GM23338 (cell line): ENCODE results near the gene PRPF6. TPM values are rescaled to one million over a fixed set of nuclear protein-coding genes. Genes with fewer than 3 reads are reported as not detected.
A peak's percentile ranks its signal among the peaks of the same experiment; 100 is the strongest.

Experiments
- ATAC-seq: fragments of 200-7000 bp; cut with Tn5 transposase; 3 replicates; pipeline ENCODE4 v1.9.1; 2020
- DNase-seq: peaks from one replicate; pipeline ENCODE4 v3.0.0-alpha.2; 2015; ENCODE audit warnings: low spot score
- H2AFZ ChIP-seq: fragments of 200-600 bp; sonication (generic); 2 replicates; pipeline ENCODE4 v1.8.0; 2016; ENCODE audit warnings: antibody characterized with exemption, mild to moderate bottlenecking, moderate library complexity
- H3F3A ChIP-seq: fragments of 200-600 bp; sonication (generic); replicated peaks from 2 replicates; pipeline ENCODE4 v1.8.0; 2017; ENCODE audit warnings: antibody characterized with exemption, mixed run types, low read depth
- H3K27ac ChIP-seq: fragments of 200-600 bp; sonication (generic); 2 replicates; pipeline ENCODE4 v1.6.1; 2016; ENCODE audit warnings: low read depth
- H3K27me3 ChIP-seq: fragments of 200-600 bp; sonication (generic); 2 replicates; pipeline ENCODE4 v1.8.0; 2016; ENCODE audit warnings: mild to moderate bottlenecking, mixed run types, moderate library complexity; ENCODE audit not compliant: insufficient read depth
- H3K36me3 ChIP-seq: fragments of 200-600 bp; sonication (generic); 2 replicates; pipeline ENCODE4 v1.8.0; 2016; ENCODE audit warnings: mild to moderate bottlenecking; ENCODE audit not compliant: insufficient read depth
- H3K4me1 ChIP-seq: fragments of 200-600 bp; sonication (generic); 2 replicates; pipeline ENCODE4 v1.8.0; 2016; ENCODE audit warnings: mild to moderate bottlenecking, moderate library complexity; ENCODE audit not compliant: insufficient read depth
- H3K4me2 ChIP-seq: fragments of 200-600 bp; sonication (generic); 2 replicates; pipeline ENCODE4 v1.7.1; 2017; ENCODE audit warnings: mixed run types
- H3K4me3 ChIP-seq: fragments of 200-600 bp; sonication (generic); 2 replicates; pipeline ENCODE4 v1.6.1; 2016; ENCODE audit warnings: mixed run types
- H3K79me2 ChIP-seq: fragments of 200-600 bp; sonication (generic); replicated peaks from 2 replicates; pipeline ENCODE4 v1.8.0; 2017; ENCODE audit warnings: mild to moderate bottlenecking; ENCODE audit not compliant: insufficient read depth
- H3K9me2 ChIP-seq: fragments of 200-600 bp; sonication (generic); 2 replicates; pipeline ENCODE4 v1.8.0; 2017; ENCODE audit not compliant: insufficient read depth
- H4K20me1 ChIP-seq: fragments of 200-600 bp; sonication (generic); replicated peaks from 2 replicates; pipeline ENCODE4 v1.8.0; 2017; ENCODE audit warnings: mild to moderate bottlenecking; ENCODE audit not compliant: insufficient read depth
- H3K27ac Mint-ChIP-seq: 2 replicates; pipeline ENCODE4 v1.8.0; 2020; ENCODE audit warnings: inconsistent platforms, mild to moderate bottlenecking, moderate library complexity, mixed read lengths
- H3K27me3 Mint-ChIP-seq: 3 replicates; pipeline ENCODE4 v1.8.0; 2022; ENCODE audit warnings: low read depth, mild to moderate bottlenecking, moderate library complexity, mixed read lengths, inconsistent platforms; ENCODE audit not compliant: insufficient read depth, poor library complexity
- H3K36me3 Mint-ChIP-seq: 3 replicates; pipeline ENCODE4 v1.8.0; 2021; ENCODE audit warnings: low read depth, mild to moderate bottlenecking, inconsistent platforms, moderate library complexity, mixed read lengths
- H3K4me1 Mint-ChIP-seq: 3 replicates; pipeline ENCODE4 v1.8.0; 2020; ENCODE audit warnings: mild to moderate bottlenecking, inconsistent platforms, mixed read lengths
- H3K4me3 Mint-ChIP-seq: 3 replicates; pipeline ENCODE4 v1.8.0; 2021; ENCODE audit warnings: moderate library complexity, mild to moderate bottlenecking, inconsistent platforms, mixed read lengths
- H3K9me3 Mint-ChIP-seq: 3 replicates; pipeline ENCODE4 v1.8.0; 2020; ENCODE audit warnings: moderate library complexity, mild to moderate bottlenecking, inconsistent platforms, mixed read lengths
- JUNB ChIP-seq: IDR thresholded peaks from one replicate; pipeline ENCODE4 v1.6.1; 2016; ENCODE audit warnings: antibody characterized with exemption; ENCODE audit not compliant: unreplicated experiment
- NANOG ChIP-seq: IDR thresholded peaks from 2 replicates; pipeline ENCODE4 v1.6.1; 2016; ENCODE audit warnings: antibody characterized with exemption, borderline replicate concordance
- POLR2AphosphoS5 ChIP-seq: IDR thresholded peaks from 2 replicates; pipeline ENCODE4 v1.6.1; 2016; ENCODE audit warnings: antibody characterized with exemption, low read depth
- ZNF331 ChIP-seq: fragments of 250-450 bp; sonication (Bioruptor Pico); IDR thresholded peaks from 2 replicates; pipeline ENCODE4 v1.5.0; 2020; ENCODE audit warnings: low read depth, mild to moderate bottlenecking, moderate library complexity
- polyA plus RNA-seq: library from polyadenylated mRNA; unstranded; fragments of >200 nt; fragmentation: Nextera tagmentation; extraction: Ambion mirVana; gene quantifications from 2 replicates; pipeline ENCODE4 v1.2.1, GENCODE V29; 2016
- total RNA-seq: library from RNA; depleted of rRNA; stranded (reverse); fragments of >200 nt; shearing (Covaris generic); gene quantifications from 2 replicates; pipeline ENCODE4 v1.2.3, GENCODE V29; 2014
- TF ChIP-seq, protein P1 (sequence below): fragments of 250-450 bp; sonication (Bioruptor Pico); IDR thresholded peaks from 2 replicates; pipeline ENCODE4 v1.5.0; 2020; ENCODE audit warnings: mild to moderate bottlenecking, moderate library complexity
- TF ChIP-seq, protein P2 (sequence below): IDR thresholded peaks from 2 replicates; pipeline ENCODE4 v1.6.1; 2016; ENCODE audit warnings: antibody characterized with exemption
- TF ChIP-seq, protein P3 (sequence below): IDR thresholded peaks from one replicate; pipeline ENCODE4 v1.6.1; 2018; ENCODE audit warnings: antibody characterized with exemption; ENCODE audit not compliant: unreplicated experiment
- TF ChIP-seq, protein P4 (sequence below), 2 experiments: fragments of 200-600 bp in 1 of 2; sonication (generic) in 1 of 2; conservative IDR thresholded peaks; 2 replicates each; pipeline versions ENCODE4 v1.5.1 to v1.6.1; 2016 to 2017; ENCODE audit warnings: antibody characterized with exemption in 2 of 2, low read depth in 2 of 2, mild to moderate bottlenecking in 2 of 2, moderate library complexity in 1 of 2

Gene PRPF6
- total and polyA plus RNA-seq, 2 experiments from 2014 or later, result 53.8 to 79.9 TPM

DNA sequence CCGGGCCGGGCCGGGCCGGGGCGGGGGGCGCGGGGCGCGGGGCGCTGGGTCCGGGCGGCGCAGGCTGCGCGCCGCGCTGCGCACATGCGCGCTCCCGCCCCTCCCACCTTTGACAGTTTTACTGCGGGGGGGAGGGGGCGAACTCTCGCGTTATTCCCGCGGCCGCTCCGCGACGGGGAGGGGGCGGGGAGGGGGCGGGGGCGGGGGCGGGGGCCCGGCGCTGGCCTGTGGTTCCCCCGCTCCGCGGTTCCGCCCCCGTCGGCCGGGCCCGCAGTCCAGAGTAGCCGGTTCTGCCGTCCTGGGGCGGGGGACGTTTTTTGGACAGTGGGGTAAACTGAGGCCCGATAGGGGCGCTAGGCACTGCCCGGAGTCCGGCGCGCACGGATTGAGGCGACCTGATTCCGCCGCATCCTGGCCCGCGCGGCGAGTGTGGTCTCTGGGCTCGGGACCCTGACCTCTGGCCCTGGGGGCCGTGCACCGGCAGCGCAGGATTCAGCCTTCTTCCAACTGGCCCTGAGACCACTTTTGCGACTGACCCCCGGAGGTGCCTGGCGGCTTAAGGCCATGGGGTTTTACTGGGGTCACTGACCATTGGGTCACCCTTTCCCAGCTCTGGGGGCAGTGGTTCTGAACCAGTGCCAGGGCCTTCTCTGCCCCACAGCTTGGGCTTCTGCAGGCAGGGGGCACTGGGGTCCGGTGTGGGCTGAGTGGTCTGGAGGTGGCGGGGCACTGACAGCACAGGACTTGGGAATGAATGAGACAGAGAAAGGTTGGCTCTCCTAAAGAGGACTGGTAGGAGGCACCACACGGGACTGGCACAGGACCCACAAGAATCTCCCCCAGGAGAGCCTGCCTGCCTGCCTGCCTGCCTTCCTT lies 10.9 kb upstream of the PRPF6 start, which contains the start of gene ZNF512B:
TSS of gene ZNF512B (minus strand) at position 93 of the 876 bp plus-strand sequence. CDS start 1,980 bp downstream, outside the sequence.
- peak within 1 kb of the TSS; percentile 84 for H3K4me3 Mint-ChIP-seq
- DNase-seq (peak; percentile 87), ATAC-seq (peak; percentile 25)
- peaks cover 19% of the 10 kb centered on the region for H3K27me3 Mint-ChIP-seq
- Histone ChIP-seq H3K79me2 (peaks cover 9% of the 10 kb centered on the region), H3K4me3 (peak within 1 kb of the TSS; percentile 78), H4K20me1 (no peaks in the 10 kb centered on the region), H3K9me2 (no peaks in the 10 kb centered on the region), H3K27me3 (peaks cover 7% of the 10 kb centered on the region; the same call in 1 of the 2 replicates), H3F3A (peaks cover 12% of the 10 kb centered on the region; the same call in 1 of the 2 replicates), H3K4me1 (peaks cover 8% of the 10 kb centered on the region), H3K36me3 (no peaks in the 10 kb centered on the region), H2AFZ (peak within 1 kb of the TSS; percentile 76; the same call in 1 of the 2 replicates), H3K27ac (no peak within 1 kb of the TSS), H3K4me2 (peak within 1 kb of the TSS; percentile 90)
- TF ChIP-seq JUNB, result no peak
- TF ChIP-seq NANOG, result no peak
- TF ChIP-seq, protein P1, sequence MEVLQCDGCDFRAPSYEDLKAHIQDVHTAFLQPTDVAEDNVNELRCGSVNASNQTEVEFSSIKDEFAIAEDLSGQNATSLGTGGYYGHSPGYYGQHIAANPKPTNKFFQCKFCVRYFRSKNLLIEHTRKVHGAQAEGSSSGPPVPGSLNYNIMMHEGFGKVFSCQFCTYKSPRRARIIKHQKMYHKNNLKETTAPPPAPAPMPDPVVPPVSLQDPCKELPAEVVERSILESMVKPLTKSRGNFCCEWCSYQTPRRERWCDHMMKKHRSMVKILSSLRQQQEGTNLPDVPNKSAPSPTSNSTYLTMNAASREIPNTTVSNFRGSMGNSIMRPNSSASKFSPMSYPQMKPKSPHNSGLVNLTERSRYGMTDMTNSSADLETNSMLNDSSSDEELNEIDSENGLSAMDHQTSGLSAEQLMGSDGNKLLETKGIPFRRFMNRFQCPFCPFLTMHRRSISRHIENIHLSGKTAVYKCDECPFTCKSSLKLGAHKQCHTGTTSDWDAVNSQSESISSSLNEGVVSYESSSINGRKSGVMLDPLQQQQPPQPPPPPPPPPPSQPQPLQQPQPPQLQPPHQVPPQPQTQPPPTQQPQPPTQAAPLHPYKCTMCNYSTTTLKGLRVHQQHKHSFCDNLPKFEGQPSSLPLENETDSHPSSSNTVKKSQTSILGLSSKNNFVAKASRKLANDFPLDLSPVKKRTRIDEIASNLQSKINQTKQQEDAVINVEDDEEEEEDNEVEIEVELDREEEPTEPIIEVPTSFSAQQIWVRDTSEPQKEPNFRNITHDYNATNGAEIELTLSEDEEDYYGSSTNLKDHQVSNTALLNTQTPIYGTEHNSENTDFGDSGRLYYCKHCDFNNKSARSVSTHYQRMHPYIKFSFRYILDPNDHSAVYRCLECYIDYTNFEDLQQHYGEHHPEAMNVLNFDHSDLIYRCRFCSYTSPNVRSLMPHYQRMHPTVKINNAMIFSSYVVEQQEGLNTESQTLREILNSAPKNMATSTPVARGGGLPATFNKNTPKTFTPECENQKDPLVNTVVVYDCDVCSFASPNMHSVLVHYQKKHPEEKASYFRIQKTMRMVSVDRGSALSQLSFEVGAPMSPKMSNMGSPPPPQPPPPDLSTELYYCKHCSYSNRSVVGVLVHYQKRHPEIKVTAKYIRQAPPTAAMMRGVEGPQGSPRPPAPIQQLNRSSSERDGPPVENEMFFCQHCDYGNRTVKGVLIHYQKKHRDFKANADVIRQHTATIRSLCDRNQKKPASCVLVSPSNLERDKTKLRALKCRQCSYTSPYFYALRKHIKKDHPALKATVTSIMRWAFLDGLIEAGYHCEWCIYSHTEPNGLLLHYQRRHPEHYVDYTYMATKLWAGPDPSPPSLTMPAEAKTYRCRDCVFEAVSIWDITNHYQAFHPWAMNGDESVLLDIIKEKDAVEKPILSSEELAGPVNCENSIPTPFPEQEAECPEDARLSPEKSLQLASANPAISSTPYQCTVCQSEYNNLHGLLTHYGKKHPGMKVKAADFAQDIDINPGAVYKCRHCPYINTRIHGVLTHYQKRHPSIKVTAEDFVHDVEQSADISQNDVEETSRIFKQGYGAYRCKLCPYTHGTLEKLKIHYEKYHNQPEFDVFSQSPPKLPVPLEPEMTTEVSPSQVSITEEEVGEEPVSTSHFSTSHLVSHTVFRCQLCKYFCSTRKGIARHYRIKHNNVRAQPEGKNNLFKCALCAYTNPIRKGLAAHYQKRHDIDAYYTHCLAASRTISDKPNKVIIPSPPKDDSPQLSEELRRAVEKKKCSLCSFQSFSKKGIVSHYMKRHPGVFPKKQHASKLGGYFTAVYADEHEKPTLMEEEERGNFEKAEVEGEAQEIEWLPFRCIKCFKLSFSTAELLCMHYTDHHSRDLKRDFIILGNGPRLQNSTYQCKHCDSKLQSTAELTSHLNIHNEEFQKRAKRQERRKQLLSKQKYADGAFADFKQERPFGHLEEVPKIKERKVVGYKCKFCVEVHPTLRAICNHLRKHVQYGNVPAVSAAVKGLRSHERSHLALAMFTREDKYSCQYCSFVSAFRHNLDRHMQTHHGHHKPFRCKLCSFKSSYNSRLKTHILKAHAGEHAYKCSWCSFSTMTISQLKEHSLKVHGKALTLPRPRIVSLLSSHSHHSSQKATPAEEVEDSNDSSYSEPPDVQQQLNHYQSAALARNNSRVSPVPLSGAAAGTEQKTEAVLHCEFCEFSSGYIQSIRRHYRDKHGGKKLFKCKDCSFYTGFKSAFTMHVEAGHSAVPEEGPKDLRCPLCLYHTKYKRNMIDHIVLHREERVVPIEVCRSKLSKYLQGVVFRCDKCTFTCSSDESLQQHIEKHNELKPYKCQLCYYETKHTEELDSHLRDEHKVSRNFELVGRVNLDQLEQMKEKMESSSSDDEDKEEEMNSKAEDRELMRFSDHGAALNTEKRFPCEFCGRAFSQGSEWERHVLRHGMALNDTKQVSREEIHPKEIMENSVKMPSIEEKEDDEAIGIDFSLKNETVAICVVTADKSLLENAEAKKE (CRISPR knock-in tag), result no peak
- TF ChIP-seq, protein P2, sequence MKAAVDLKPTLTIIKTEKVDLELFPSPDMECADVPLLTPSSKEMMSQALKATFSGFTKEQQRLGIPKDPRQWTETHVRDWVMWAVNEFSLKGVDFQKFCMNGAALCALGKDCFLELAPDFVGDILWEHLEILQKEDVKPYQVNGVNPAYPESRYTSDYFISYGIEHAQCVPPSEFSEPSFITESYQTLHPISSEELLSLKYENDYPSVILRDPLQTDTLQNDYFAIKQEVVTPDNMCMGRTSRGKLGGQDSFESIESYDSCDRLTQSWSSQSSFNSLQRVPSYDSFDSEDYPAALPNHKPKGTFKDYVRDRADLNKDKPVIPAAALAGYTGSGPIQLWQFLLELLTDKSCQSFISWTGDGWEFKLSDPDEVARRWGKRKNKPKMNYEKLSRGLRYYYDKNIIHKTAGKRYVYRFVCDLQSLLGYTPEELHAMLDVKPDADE, result no peak
- TF ChIP-seq, protein P3, sequence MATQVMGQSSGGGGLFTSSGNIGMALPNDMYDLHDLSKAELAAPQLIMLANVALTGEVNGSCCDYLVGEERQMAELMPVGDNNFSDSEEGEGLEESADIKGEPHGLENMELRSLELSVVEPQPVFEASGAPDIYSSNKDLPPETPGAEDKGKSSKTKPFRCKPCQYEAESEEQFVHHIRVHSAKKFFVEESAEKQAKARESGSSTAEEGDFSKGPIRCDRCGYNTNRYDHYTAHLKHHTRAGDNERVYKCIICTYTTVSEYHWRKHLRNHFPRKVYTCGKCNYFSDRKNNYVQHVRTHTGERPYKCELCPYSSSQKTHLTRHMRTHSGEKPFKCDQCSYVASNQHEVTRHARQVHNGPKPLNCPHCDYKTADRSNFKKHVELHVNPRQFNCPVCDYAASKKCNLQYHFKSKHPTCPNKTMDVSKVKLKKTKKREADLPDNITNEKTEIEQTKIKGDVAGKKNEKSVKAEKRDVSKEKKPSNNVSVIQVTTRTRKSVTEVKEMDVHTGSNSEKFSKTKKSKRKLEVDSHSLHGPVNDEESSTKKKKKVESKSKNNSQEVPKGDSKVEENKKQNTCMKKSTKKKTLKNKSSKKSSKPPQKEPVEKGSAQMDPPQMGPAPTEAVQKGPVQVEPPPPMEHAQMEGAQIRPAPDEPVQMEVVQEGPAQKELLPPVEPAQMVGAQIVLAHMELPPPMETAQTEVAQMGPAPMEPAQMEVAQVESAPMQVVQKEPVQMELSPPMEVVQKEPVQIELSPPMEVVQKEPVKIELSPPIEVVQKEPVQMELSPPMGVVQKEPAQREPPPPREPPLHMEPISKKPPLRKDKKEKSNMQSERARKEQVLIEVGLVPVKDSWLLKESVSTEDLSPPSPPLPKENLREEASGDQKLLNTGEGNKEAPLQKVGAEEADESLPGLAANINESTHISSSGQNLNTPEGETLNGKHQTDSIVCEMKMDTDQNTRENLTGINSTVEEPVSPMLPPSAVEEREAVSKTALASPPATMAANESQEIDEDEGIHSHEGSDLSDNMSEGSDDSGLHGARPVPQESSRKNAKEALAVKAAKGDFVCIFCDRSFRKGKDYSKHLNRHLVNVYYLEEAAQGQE, result no peak
- TF ChIP-seq ZNF331 (CRISPR knock-in tag), result no peak
- peak; percentile 51 for TF ChIP-seq POLR2AphosphoS5
- TF ChIP-seq, protein P4, sequence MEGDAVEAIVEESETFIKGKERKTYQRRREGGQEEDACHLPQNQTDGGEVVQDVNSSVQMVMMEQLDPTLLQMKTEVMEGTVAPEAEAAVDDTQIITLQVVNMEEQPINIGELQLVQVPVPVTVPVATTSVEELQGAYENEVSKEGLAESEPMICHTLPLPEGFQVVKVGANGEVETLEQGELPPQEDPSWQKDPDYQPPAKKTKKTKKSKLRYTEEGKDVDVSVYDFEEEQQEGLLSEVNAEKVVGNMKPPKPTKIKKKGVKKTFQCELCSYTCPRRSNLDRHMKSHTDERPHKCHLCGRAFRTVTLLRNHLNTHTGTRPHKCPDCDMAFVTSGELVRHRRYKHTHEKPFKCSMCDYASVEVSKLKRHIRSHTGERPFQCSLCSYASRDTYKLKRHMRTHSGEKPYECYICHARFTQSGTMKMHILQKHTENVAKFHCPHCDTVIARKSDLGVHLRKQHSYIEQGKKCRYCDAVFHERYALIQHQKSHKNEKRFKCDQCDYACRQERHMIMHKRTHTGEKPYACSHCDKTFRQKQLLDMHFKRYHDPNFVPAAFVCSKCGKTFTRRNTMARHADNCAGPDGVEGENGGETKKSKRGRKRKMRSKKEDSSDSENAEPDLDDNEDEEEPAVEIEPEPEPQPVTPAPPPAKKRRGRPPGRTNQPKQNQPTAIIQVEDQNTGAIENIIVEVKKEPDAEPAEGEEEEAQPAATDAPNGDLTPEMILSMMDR (conservative IDR thresholded peaks at IDR 0.05; ENCODE audit: low read depth in 2 of 2), result no peak
- peaks cover 17% of the 10 kb centered on the region for H3K4me1 Mint-ChIP-seq
- no peaks in the 10 kb centered on the region; the same call in 2 of the 3 replicates for H3K9me3 Mint-ChIP-seq
- H3K27ac Mint-ChIP-seq, result no peak within 1 kb of the TSS
- peaks cover 3% of the 10 kb centered on the region; the same call in 2 of the 3 replicates for H3K36me3 Mint-ChIP-seq
